Diencephalon (tissue), 1 donor: ENCODE data around the gene PRRG3. TPM values are rescaled to one million over a fixed set of nuclear protein-coding genes. Genes with fewer than 3 reads are reported as not detected.

Experiments used
- total RNA-seq: library from RNA; depleted of rRNA; stranded (reverse); fragments of >200 nt; gene quantifications from one replicate; pipeline ENCODE4 v1.2.3, GENCODE V29; 2014

PRRG3 gene
- 10.4 TPM for total RNA-seq

DNA sequence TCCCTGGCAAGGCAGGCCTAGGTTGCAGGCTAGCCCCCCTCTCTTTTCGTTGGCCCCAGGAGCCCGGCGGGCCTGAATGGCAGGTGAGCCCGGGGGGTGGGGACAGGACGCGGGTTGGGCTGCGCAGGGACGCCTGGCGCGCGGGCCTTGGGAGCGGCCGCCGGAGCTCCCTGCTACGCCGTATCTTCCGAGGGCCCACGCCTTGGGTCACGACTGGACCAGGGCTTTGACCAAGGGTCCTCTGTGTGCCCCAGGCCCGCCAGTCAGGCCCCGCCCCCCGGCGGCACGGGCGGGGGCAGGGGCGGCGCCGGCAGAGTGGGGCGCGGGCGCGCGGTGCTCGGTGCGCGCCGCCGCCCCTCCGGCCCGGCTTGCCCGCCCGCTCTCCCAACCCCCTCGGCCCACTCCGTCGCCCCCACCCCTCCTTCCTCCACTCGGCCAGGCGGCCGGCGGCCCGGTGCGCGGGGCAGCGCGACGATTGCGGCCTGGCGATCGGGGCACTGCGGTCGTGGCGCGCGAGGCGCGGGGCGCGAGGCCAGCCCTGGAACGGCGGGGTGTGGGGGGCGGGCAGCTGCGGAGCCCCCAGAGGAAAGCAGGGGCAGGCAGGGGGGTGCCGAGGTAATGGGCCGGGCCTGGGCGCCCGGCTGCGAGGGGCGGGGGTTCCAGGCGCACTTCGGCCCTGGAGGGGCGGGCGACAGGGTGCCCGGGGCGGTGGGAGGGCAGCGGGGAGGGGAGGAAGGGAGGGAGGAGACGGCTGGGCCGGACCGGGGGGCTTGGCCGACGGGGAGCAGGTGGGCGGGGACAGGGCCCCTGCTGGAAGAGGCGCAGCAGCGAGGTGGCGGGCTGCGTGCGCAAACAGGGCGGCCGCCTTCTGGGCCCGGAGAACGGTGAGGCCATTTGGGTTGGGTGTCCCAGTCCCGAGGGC lies at the start of gene PRRG3:
TSS of gene PRRG3 (plus strand) at position 798 of the 922 bp plus-strand sequence. CDS start 3,357 bp downstream, outside the sequence.

DNA sequence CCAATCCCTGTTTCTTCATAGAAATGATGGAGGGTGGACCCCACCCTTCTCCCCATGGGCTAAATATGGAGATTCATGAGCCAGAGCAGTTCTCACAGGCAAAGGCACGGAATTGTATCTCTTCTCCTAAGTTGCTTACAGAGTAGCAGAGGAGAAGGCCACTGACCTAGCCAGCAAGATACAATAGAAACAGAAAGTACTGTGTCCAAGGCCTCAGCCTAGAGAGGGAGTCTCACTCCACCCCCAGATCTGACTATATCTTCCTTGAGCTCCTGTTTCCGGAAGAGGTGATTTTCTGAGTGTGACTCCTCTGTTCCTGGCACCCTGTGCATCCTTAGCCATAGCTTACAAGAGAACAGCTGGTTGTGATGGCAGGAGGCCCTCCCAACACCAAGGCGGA lies 20.5 kb downstream of the PRRG3 start, which contains the start of gene FATE1:
TSS of gene FATE1 (plus strand) at position 284 of the 400 bp plus-strand sequence. CDS start at position 369, 85 bp downstream.

DNA sequence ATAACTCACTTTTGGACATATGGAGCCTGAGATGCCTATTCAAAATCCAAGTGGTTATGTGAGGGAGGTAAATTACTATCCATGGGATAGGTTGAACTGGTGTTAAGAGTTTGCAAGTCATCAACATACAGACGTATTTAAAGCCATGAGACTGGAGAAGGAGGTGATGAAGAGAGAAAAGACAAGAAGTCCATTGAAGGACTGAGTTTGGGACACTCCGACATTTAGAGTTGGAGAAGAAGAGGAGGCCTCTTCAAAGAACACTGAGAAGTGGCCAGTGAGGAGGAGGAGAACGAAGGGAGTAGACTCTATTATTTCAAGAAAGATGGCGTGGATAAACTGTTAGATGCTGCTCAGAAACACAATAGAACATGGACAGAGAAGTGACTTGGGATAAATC lies 39.2 kb downstream of the PRRG3 start, which contains the start of gene CNGA2:
TSS of gene CNGA2 (plus strand) at position 301 of the 400 bp plus-strand sequence. CDS start 3,738 bp downstream, outside the sequence.

Other genes starting within 250 kb of the PRRG3 start
- gene PASD1, start 131.8 kb upstream of the PRRG3 start, total RNA-seq, result not detected
- gene FATE1, start 20.6 kb downstream of the PRRG3 start, total RNA-seq, result not detected
- gene CNGA2, start 39.3 kb downstream of the PRRG3 start, total RNA-seq, result not detected
- not detected for gene MAGEA4, start 217.4 kb downstream of the PRRG3 start, total RNA-seq